HCT116 (cell line): ENCODE results near the gene CACNA1C. TPM values are rescaled to one million over a fixed set of nuclear protein-coding genes. Genes with fewer than 3 reads are reported as not detected.

Source experiments
- ATAC-seq: fragments of 200-7000 bp; cut with Tn5 transposase; 2 replicates; pipeline ENCODE4 v1.9.1; 2020; ENCODE audit warnings: mild to moderate bottlenecking, moderate library complexity
- BruUV-seq: library from RNA; stranded (reverse); fragments of 400-500 nt; replicated peaks from 2 replicates; lab custom pipeline; 2021; lab: Mats Ljungman, UMichigan
- CTCF ChIA-PET: fragments of 300-600 bp; sonication (Branson Sonifier 250); formaldehyde crosslinking; loops from one replicate; lab custom pipeline; 2021; ENCODE audit warnings: antibody characterized with exemption; lab: Charles Lee
- POLR2A ChIA-PET: fragments of 300-600, 350-600 bp; sonication (Branson Sonifier 250); formaldehyde crosslinking; loops from one replicate; lab custom pipeline; 2021; ENCODE audit warnings: antibody characterized with exemption; lab: Charles Lee
- RAD21 ChIA-PET, 2 experiments: fragments of 300-600 bp; sonication (Branson Sonifier 250); formaldehyde crosslinking; loops; one replicate each; lab custom pipeline; 2023; ENCODE audit warnings: low total read pairs in 2 of 2; ENCODE audit not compliant: uncharacterized antibody in 2 of 2, unreplicated experiment in 2 of 2, low non-redundant PET in 1 of 2; lab: Charles Lee
- DNase-seq: peaks from one replicate; pipeline ENCODE4 v3.0.0-alpha.2; 2010; ENCODE audit warnings: low read depth, low spot score
- H2AFZ ChIP-seq: fragments of 200-600 bp; shearing (Covaris generic), sonication (generic); 2 replicates; pipeline ENCODE4 v1.6.1; 2017; ENCODE audit warnings: low read depth, mixed run types, mixed read lengths, antibody characterized with exemption, low read length; ENCODE audit not compliant: poor library complexity, severe bottlenecking
- H3K27ac ChIP-seq: 2 replicates; pipeline ENCODE4 v1.5.1; 2012; ENCODE audit warnings: low read depth, low read length
- H3K27me3 ChIP-seq: fragments of 200-600 bp; sonication (generic); 2 replicates; pipeline ENCODE4 v1.6.1; 2016; ENCODE audit warnings: mixed run types, low read length, mixed read lengths; ENCODE audit not compliant: insufficient read depth
- H3K36me3 ChIP-seq, 2 experiments: fragments of 200-500 bp in 1 of 2; fragments of 200-600 bp in 1 of 2; sonication (Bioruptor generic) in 1 of 2; sonication (generic) in 1 of 2; 2 replicates each; pipeline versions ENCODE4 v1.5.1 to v1.6.1; 2014 to 2016; ENCODE audit warnings: low read length in 2 of 2, inconsistent platforms in 1 of 2, mixed read lengths in 1 of 2, mixed run types in 1 of 2; ENCODE audit not compliant: insufficient read depth in 2 of 2, control insufficient read depth in 1 of 2
- H3K4me1 ChIP-seq, 2 experiments: fragments of 200-600 bp in 1 of 2; sonication (generic) in 1 of 2; 2 replicates each; pipeline versions ENCODE4 v1.5.1 to v1.6.1; 2012 to 2017; ENCODE audit warnings: low read length in 2 of 2, inconsistent platforms in 1 of 2, mild to moderate bottlenecking in 1 of 2, mixed read lengths in 1 of 2, mixed run types in 1 of 2, moderate library complexity in 1 of 2; ENCODE audit not compliant: insufficient read depth in 2 of 2, control insufficient read depth in 1 of 2
- H3K4me2 ChIP-seq: fragments of 200-600 bp; sonication (generic); 2 replicates; pipeline ENCODE4 v1.6.1; 2017; ENCODE audit warnings: mixed run types, low read length, mixed read lengths
- H3K4me3 ChIP-seq, 2 experiments: fragments of 200-600 bp in 1 of 2; sonication (generic) in 1 of 2; replicated peaks in 1 of 2; 2 replicates each; pipeline ENCODE4 v1.5.1; 2011 to 2016; ENCODE audit warnings: low read length in 2 of 2, control low read depth in 1 of 2, low read depth in 1 of 2, mild to moderate bottlenecking in 1 of 2, mixed read lengths in 1 of 2, mixed run types in 1 of 2
- H3K79me2 ChIP-seq: fragments of 200-600 bp; sonication (generic); 2 replicates; pipeline ENCODE4 v1.6.1; 2017; ENCODE audit warnings: mild to moderate bottlenecking, mixed run types, low read length, moderate library complexity, mixed read lengths; ENCODE audit not compliant: insufficient read depth
- H3K9ac ChIP-seq: fragments of 200-600 bp; sonication (generic); 2 replicates; pipeline ENCODE4 v1.6.1; 2016; ENCODE audit warnings: low read length, mixed read lengths
- H3K9me2 ChIP-seq: fragments of 200-600 bp; sonication (generic), shearing (Covaris generic); 2 replicates; pipeline ENCODE4 v1.6.1; 2017; ENCODE audit warnings: mixed run types, mild to moderate bottlenecking, moderate library complexity; ENCODE audit not compliant: insufficient read depth
- H3K9me3 ChIP-seq, 2 experiments: fragments of 200-500 bp in 1 of 2; fragments of 200-600 bp in 1 of 2; sonication (Bioruptor generic) in 1 of 2; sonication (generic) in 1 of 2; 2 replicates each; pipeline ENCODE4 v1.6.1; 2014 to 2017; ENCODE audit warnings: low read length in 2 of 2, mixed read lengths in 2 of 2, inconsistent platforms in 1 of 2, low read depth in 1 of 2, mild to moderate bottlenecking in 1 of 2, mixed run types in 1 of 2, moderate library complexity in 1 of 2; ENCODE audit not compliant: control insufficient read depth in 1 of 2, insufficient read depth in 1 of 2
- H4K20me1 ChIP-seq: fragments of 200-600 bp; sonication (generic), shearing (Covaris generic); 2 replicates; pipeline ENCODE4 v1.6.1; 2017; ENCODE audit warnings: mixed run types, mild to moderate bottlenecking, moderate library complexity; ENCODE audit not compliant: insufficient read depth
- ATF3 ChIP-seq: IDR thresholded peaks from 2 replicates; pipeline ENCODE4 v1.6.1; 2012
- CEBPB ChIP-seq: IDR thresholded peaks from 2 replicates; pipeline ENCODE4 v1.6.1; 2012; ENCODE audit warnings: low read depth
- CTCF ChIP-seq, 3 experiments: fragments of 200-600 bp in 1 of 3; sonication (generic) in 1 of 3; IDR thresholded peaks in 2 of 3; conservative IDR thresholded peaks in 1 of 3; 2 replicates each; pipeline ENCODE4 v1.5.1; 2012 to 2017; ENCODE audit warnings: low read depth in 2 of 3, low read length in 2 of 3, antibody characterized with exemption in 1 of 3, borderline replicate concordance in 1 of 3, control low read depth in 1 of 3, mild to moderate bottlenecking in 1 of 3, mixed read lengths in 1 of 3, mixed run types in 1 of 3, moderate library complexity in 1 of 3; ENCODE audit not compliant: insufficient read depth in 1 of 3
- EGR1 ChIP-seq: IDR thresholded peaks from 2 replicates; pipeline ENCODE4 v1.6.1; 2012; ENCODE audit warnings: low read depth
- EZH2phosphoT487 ChIP-seq: fragments of 200-600 bp; IDR thresholded peaks from 2 replicates; pipeline ENCODE4 v1.6.1; 2018; ENCODE audit warnings: antibody characterized with exemption, borderline replicate concordance
- FOSL1 ChIP-seq: IDR thresholded peaks from 2 replicates; pipeline ENCODE4 v1.6.1; 2012; ENCODE audit warnings: low read depth
- POLR2A ChIP-seq: IDR thresholded peaks from 2 replicates; pipeline ENCODE4 v1.7.0; 2011; ENCODE audit warnings: borderline replicate concordance; ENCODE audit not compliant: insufficient read depth, insufficient read length; ENCODE audit errors: extremely low read depth
- POLR2AphosphoS5 ChIP-seq: IDR thresholded peaks from 2 replicates; pipeline ENCODE4 v1.6.1; 2011; ENCODE audit warnings: mild to moderate bottlenecking, low read depth, low read length, moderate library complexity
- RAD21 ChIP-seq: IDR thresholded peaks from 2 replicates; pipeline ENCODE4 v1.6.1; 2012; ENCODE audit warnings: low read depth, mild to moderate bottlenecking
- SRF ChIP-seq: IDR thresholded peaks from 2 replicates; pipeline ENCODE4 v1.6.1; 2012; ENCODE audit warnings: low read depth
- TCF7L2 ChIP-seq: IDR thresholded peaks from 2 replicates; pipeline ENCODE4 v1.7.0; 2011; ENCODE audit warnings: borderline replicate concordance, inconsistent platforms; ENCODE audit not compliant: insufficient read depth, insufficient read length; ENCODE audit errors: extremely low read depth
- YY1 ChIP-seq: IDR thresholded peaks from 2 replicates; pipeline ENCODE4 v1.6.1; 2011; ENCODE audit warnings: low read length, low read depth, moderate library complexity, mild to moderate bottlenecking; ENCODE audit not compliant: insufficient replicate concordance; ENCODE audit errors: extremely low read depth
- ZBTB33 ChIP-seq: IDR thresholded peaks from 2 replicates; pipeline ENCODE4 v1.6.1; 2011; ENCODE audit warnings: mild to moderate bottlenecking, low read length, moderate library complexity; ENCODE audit not compliant: insufficient replicate concordance; ENCODE audit errors: extremely low read depth
- ZFX ChIP-seq: fragments of 450-650 bp; IDR thresholded peaks from 2 replicates; pipeline ENCODE4 v1.6.1; 2017
- intact Hi-C: fragments of 100-400 bp; cut with micrococcal nuclease; formaldehyde crosslinking; loops from 2 replicates; pipeline ENCODE4 v1.10.0; 2022
- total RNA-seq: library from RNA; stranded (reverse); gene quantifications from one replicate; pipeline ENCODE4 v1.2.1, GENCODE V29; 2021; ENCODE audit not compliant: unreplicated experiment

Gene CACNA1C
- total RNA-seq, 1 experiment from 2014 or later, result 0.05 TPM

- no peak for TF ChIP-seq CTCF (IDR thresholded peaks at IDR 0.05 in 2 of 3, conservative IDR thresholded peaks at IDR 0.05 in 1 of 3; ENCODE audit: borderline replicate concordance in 1 of 3, insufficient read depth in 1 of 3, low read depth in 2 of 3, low read length in 2 of 3)
- TF ChIP-seq CEBPB, result no peak
- TF ChIP-seq EZH2phosphoT487, result no peak
- TF ChIP-seq POLR2AphosphoS5, result no peak
- no peak for TF ChIP-seq RAD21
- TF ChIP-seq EGR1, result no peak
- TF ChIP-seq TCF7L2, result no peak
- TF ChIP-seq ZFX, result no peak
- TF ChIP-seq SRF, result no peak
These were observed 236.7 kb downstream of the CACNA1C start (continued) for GRCh38 chr12:2289525-2289924.

GRCh38 chr12:2290091-2290490 lies 237.3 kb downstream of the CACNA1C start:
- H3K9me2 ChIP-seq, result no peaks in the 10 kb centered on the region
- ChIA-PET POLR2A (no interaction called here), CTCF (interaction anchor here (1.0 to 1.5 kb wide), 2 partner anchors 10 to 13 kb away, joined by 3 to 5 read pairs; no protein-coding TSS in a partner anchor), RAD21 (no interaction called here)
- ATAC-seq (no peak), DNase-seq (no peak)
- intact Hi-C loops, result no loop called here
- H3K4me3 ChIP-seq, result no peak overlapping the region
- no peaks in the 10 kb centered on the region for H4K20me1 ChIP-seq
- H3K79me2 ChIP-seq, result no peaks in the 10 kb centered on the region
- H3K9me3 ChIP-seq, result no peaks in the 10 kb centered on the region
- peaks cover 0 to under 1% of the 10 kb centered on the region in 2 experiments; a peak in 1 of 4 replicates for H3K4me1 ChIP-seq
- H3K4me2 ChIP-seq, result no peak overlapping the region
- no TSS peak for BruUV-seq
- no peak overlapping the region for H2AFZ ChIP-seq
- H3K9ac ChIP-seq, result no peak overlapping the region
- no peaks in the 10 kb centered on the region for H3K27me3 ChIP-seq
- no peak overlapping the region for H3K27ac ChIP-seq
- no peaks in the 10 kb centered on the region for H3K36me3 ChIP-seq
- TF ChIP-seq CEBPB (no peak), POLR2A (no peak), POLR2AphosphoS5 (no peak), TCF7L2 (no peak), ZBTB33 (no peak), FOSL1 (no peak), SRF (no peak), ATF3 (no peak), YY1 (no peak), EGR1 (no peak), CTCF (IDR thresholded peaks at IDR 0.05 in 2 of 3, conservative IDR thresholded peaks at IDR 0.05 in 1 of 3; ENCODE audit: borderline replicate concordance in 1 of 3, insufficient read depth in 1 of 3, low read depth in 2 of 3, low read length in 2 of 3) (no peak)
